RWPE1 (cell line): Measurements from ENCODE around the gene BACH2.

Experiments
- CTCF ChIA-PET: fragments of 350-600 bp; sonication (Branson Sonifier 250); formaldehyde crosslinking; extraction: SDS; loops from one replicate; lab custom pipeline; 2021; lab: Yijun Ruan, JAX
- POLR2A ChIA-PET: fragments of 400-600 bp; formaldehyde crosslinking; extraction: SDS; loops from one replicate; lab custom pipeline; 2020; ENCODE audit warnings: antibody characterized with exemption; ENCODE audit not compliant: low non-redundant PET; lab: Yijun Ruan, JAX
- DNase-seq: peaks from one replicate; pipeline ENCODE4 v3.0.0; 2012; ENCODE audit warnings: low spot score
- H3K27ac ChIP-seq: fragments of 450-650 bp; 2 replicates; pipeline ENCODE4 v1.5.1; 2017
- TF ChIP-seq, protein P1 (sequence below): fragments of 450-650 bp; conservative IDR thresholded peaks from 2 replicates; pipeline ENCODE4 v1.5.1; 2017; ENCODE audit warnings: low read depth, mild to moderate bottlenecking

BACH2 gene

DNA sequence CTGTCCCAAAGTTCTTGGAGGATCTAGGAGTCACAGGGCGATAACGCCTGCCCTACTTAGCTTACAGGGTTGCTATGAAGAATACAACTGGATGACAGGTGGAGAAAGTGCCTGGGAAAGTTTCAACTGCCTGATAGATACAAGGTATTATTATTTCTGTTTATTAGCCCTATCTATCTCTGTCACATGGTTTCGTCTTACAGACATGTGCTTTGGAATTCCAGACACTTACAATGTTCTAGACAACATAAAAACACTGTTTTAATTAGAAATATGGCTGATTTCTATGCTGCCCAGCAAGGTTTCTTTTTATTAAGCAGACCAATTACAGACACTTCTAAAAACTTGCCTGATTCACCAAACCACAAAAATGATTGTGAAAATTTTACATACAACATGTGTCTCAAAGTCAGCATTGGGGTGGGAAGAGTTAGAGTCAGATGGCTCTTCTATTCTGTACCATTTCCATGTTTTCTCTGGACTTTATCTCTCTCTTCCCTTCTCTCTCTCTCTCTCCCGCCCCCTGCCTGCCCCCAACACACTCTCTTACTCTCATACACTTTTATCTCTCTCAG, 352.4 kb downstream of the BACH2 start:
- no peak overlapping the region for H3K27ac ChIP-seq
- TF ChIP-seq, protein P1, sequence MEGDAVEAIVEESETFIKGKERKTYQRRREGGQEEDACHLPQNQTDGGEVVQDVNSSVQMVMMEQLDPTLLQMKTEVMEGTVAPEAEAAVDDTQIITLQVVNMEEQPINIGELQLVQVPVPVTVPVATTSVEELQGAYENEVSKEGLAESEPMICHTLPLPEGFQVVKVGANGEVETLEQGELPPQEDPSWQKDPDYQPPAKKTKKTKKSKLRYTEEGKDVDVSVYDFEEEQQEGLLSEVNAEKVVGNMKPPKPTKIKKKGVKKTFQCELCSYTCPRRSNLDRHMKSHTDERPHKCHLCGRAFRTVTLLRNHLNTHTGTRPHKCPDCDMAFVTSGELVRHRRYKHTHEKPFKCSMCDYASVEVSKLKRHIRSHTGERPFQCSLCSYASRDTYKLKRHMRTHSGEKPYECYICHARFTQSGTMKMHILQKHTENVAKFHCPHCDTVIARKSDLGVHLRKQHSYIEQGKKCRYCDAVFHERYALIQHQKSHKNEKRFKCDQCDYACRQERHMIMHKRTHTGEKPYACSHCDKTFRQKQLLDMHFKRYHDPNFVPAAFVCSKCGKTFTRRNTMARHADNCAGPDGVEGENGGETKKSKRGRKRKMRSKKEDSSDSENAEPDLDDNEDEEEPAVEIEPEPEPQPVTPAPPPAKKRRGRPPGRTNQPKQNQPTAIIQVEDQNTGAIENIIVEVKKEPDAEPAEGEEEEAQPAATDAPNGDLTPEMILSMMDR, result no peak
- POLR2A ChIA-PET, result no interaction called here
- no peak for DNase-seq
- CTCF ChIA-PET, result interaction anchor here (0.7 to 0.9 kb wide), 2 partner anchors 117 to 602 kb away, joined by 3 to 4 read pairs; no protein-coding TSS in a partner anchor

DNA sequence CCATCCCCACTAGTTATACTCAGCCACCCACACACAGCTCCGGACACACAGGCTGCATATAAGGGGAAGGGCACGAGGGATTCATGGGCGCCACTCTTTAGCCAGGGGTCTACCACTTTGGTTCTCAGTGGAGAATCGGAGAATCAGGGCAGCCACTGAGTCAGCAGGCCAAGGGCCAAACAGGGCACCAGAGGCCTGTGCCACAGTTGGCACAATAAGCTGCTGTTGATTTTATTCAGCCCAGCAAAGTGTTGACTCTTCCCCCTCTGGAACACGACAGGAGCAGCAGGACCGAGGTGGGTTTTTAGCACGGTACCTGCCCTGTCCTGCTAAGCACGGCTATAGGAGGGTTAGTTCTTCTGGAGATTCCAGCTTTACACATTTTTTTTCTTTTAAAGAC, 354.0 kb downstream of the BACH2 start:
- H3K27ac ChIP-seq, result no peak overlapping the region
- TF ChIP-seq, protein P1, result no peak
- ChIA-PET POLR2A (no interaction called here), CTCF (interaction anchor here (0.6 to 0.7 kb wide), 2 partner anchors 451 to 632 kb away, joined by 4 to 6 read pairs; no protein-coding TSS in a partner anchor)
- no peak for DNase-seq

DNA sequence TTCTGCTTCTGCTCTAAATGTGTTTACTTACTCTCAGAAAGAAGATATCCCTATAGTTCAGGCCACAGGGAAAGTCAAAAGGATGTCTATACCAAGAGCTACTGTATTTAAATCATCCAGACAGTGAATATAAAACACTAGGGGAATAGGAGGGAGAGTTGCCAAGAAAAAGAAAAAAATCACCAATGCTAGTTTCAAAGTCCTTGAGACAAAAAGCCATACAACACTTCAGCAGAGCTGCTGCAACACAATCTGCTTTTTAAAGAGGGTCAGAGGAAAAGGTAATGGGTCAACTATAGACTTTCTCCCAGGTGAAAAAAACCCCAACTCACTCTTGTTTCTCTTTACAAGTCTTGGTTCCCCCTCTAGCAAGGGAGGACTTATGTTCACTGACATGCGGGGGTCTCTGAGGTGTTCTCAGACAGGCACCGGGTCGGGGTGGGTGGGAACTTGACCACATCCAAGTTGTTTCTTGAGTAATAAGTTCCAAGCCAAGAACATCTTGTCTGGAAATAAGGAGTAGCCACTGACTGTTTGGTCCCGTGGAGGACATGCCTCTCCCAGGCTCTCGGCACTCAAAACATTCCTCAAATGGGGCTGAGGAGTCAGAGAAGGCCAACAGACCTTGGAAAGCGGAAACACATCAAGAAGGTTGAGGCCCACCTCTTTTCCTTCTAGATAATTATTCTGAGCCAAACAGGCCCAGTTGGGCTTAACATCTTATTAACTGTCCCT, 354.7 kb downstream of the BACH2 start:
- POLR2A ChIA-PET, result no interaction called here

DNA sequence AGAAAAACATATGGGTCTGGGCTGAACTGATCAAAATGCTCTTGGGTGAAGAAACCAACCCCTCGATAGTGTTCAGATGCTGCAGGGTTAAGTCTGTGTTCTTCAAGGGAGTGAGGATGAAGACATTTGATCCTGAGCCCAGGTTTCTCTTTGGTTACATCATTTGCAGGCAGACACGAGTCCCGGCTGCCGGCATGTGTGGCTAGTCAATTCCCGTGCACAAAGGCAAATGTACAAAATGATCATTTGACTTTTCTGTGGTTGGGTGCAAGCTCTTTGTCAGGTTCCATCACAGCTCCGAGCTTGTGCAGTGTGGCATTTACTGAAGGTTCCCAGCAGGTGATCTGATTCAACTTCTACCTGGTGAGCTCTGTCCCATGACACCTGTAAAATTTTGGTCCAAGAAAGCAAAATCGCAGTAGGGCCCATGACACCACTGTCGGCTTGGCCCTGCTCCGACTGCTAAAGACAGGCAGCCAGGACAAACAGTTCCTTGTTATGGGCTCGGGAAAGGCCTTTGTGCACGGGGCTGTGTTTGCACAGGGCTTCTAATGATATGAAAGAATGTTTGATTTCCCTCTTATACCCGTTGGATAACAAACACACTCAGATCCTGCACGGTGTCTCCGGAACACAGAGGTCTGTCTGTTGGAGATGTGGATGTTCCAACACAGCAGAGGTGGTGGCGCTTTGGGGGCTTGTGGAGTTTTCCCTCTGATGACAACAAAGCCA, 355.4 kb downstream of the BACH2 start:
- peak overlapping the region; percentile 14; the same call in 1 of the 2 replicates for H3K27ac ChIP-seq
- no peak for DNase-seq
- ChIA-PET POLR2A (no interaction called here), CTCF (interaction anchor here (1.0 to 1.8 kb wide), 18 partner anchors 11 to 539 kb away, joined by 3 to 19 read pairs (median 4); no protein-coding TSS in a partner anchor)
- TF ChIP-seq, protein P1, result no peak

More for the DNA sequence above, 354.7 kb downstream of the BACH2 start:
- no peak for DNase-seq
- TF ChIP-seq, protein P1, result no peak
- H3K27ac ChIP-seq, result no peak overlapping the region
- CTCF ChIA-PET, result interaction anchor here (1.8 kb wide), 1 partner anchor 538 kb away, joined by 19 read pairs; no protein-coding TSS in a partner anchor

DNA sequence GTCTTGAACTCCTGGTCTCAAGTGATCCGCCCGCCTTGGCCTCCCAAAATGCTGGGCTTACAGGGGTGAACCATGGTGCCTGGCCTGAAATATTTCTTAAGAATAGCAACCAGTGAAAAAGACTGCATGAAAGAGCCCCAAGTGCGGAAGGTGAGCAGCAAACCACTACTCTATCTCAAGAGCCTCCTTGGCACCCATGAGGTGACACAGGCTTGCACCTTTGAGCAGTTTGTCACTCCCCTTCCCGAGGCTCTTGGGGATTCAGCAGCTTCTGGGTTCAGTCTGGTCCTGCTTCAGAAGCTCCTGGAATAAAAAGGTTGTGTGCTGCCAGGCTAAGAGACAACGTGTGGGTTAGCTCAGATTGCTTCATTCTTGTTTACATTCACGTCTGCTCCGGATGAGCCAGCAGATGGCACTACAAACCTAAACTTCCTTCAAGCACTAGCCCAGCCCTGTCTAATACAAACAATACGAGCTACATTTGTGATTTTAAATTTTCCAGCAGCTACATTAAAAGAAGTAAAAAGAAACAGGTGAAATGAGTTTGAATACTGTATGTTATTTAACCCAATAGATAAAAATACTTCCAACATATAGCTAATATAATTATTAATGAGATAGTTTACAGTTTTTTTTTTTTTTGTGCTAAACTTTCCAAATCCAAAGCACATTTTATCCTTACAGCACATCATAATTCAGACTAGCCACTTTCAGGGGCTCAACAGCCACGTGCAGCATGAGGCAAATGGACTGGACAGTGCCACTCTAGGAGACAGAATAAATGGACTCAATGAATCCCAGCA, 356.2 kb downstream of the BACH2 start:
- CTCF ChIA-PET, result interaction anchor here (0.5 to 1.8 kb wide), 24 partner anchors 9 to 1131 kb away, joined by 3 to 19 read pairs (median 4); no protein-coding TSS in a partner anchor
- DNase-seq, result peak; percentile 78
- TF ChIP-seq, protein P1, result peak; percentile 69
- POLR2A ChIA-PET, result no interaction called here
- H3K27ac ChIP-seq, result 0 out of 2 replicates have a peak overlapping the region, but pooled peaks have one; percentile 14
